HG02870 (cell line): ENCODE results near the gene CDC42SE2.
"Not testable (repeated sequence)": the region's sequence is repeated elsewhere in the genome, so short reads cannot be mapped to it uniquely, and the experiment has no call there.

Experiments
- ATAC-seq: cut with Tn5 transposase; IDR thresholded peaks from one replicate; pipeline ENCODE4 v1.9.1; 2021; ENCODE audit warnings: mild to moderate bottlenecking, moderate library complexity; ENCODE audit not compliant: unreplicated experiment

CDC42SE2 gene

GRCh38 chr5:131316822-131317221, 53.0 kb downstream of the CDC42SE2 start:
- ATAC-seq = no peak

- no peak for ATAC-seq
These were observed 54.6 kb downstream of the CDC42SE2 start for GRCh38 chr5:131318455-131318854.

GRCh38 chr5:131321066-131321465, 57.2 kb downstream of the CDC42SE2 start:
- no peak for ATAC-seq

GRCh38 chr5:131322926-131323325, 59.1 kb downstream of the CDC42SE2 start:
- ATAC-seq = no peak

- ATAC-seq = no peak
These were observed 59.5 kb downstream of the CDC42SE2 start for GRCh38 chr5:131323378-131323777.

- ATAC-seq = no peak
These were observed 60.5 kb downstream of the CDC42SE2 start for GRCh38 chr5:131324303-131324702.

- peak; percentile 56 for ATAC-seq
These were observed 64.9 kb downstream of the CDC42SE2 start for GRCh38 chr5:131328536-131329285.

GRCh38 chr5:131329286-131329560, 65.4 kb downstream of the CDC42SE2 start:
- ATAC-seq = no peak

- ATAC-seq = no peak
These were observed 66.2 kb downstream of the CDC42SE2 start for GRCh38 chr5:131330031-131330430.

GRCh38 chr5:131335756-131336155, 71.9 kb downstream of the CDC42SE2 start:
- ATAC-seq = not testable (repeated sequence)

- ATAC-seq = not testable (repeated sequence)
These were observed 72.9 kb downstream of the CDC42SE2 start for GRCh38 chr5:131336801-131337200.

GRCh38 chr5:131337240-131338050, 73.6 kb downstream of the CDC42SE2 start:
- ATAC-seq = not testable (repeated sequence)

- ATAC-seq = no peak
These were observed 74.2 kb downstream of the CDC42SE2 start for GRCh38 chr5:131338051-131338453.

- ATAC-seq = not testable (repeated sequence)
These were observed 80.4 kb downstream of the CDC42SE2 start for GRCh38 chr5:131344288-131344687.

GRCh38 chr5:131346204-131346603, 82.4 kb downstream of the CDC42SE2 start:
- not testable (repeated sequence) for ATAC-seq

- no peak for ATAC-seq
These were observed 90.1 kb downstream of the CDC42SE2 start for GRCh38 chr5:131353991-131354390.

- ATAC-seq = peak; percentile 50
These were observed 92.2 kb downstream of the CDC42SE2 start for GRCh38 chr5:131355971-131356528.

GRCh38 chr5:131356619-131357018, 92.8 kb downstream of the CDC42SE2 start:
- no peak for ATAC-seq

GRCh38 chr5:131357739-131358561, 94.1 kb downstream of the CDC42SE2 start:
- ATAC-seq = no peak

- no peak for ATAC-seq
These were observed 97.9 kb downstream of the CDC42SE2 start for GRCh38 chr5:131361677-131362315.
